Measurements from ENCODE around the gene KCNJ4.

- TF ChIP-seq CTCF (IDR thresholded peaks at IDR 0.05) (no peak), POLR2A (IDR thresholded peaks at IDR 0.05) (no peak)
These were observed 23.6 kb downstream of the KCNJ4 start for GRCh38 chr22:38431266-38432010.

Measured in Peyer's patch (tissue), 4 donors.